CD14-positive monocyte (primary cell): ENCODE data around the gene BAZ1A. TPM values are rescaled to one million over a fixed set of nuclear protein-coding genes. Genes with fewer than 3 reads are reported as not detected.

ENCODE experiments used
- DNase-seq, 3 donors: peaks; one replicate each; pipeline ENCODE4 v3.0.0-alpha.2; 2011 to 2022
- H2AFZ ChIP-seq: 2 replicates; pipeline ENCODE4 v1.6.0; 2012; ENCODE audit warnings: mild to moderate bottlenecking, low read depth, low read length, inconsistent platforms; ENCODE audit not compliant: insufficient read depth, poor library complexity, severe bottlenecking
- H3K27ac ChIP-seq, 2 donors: 1 replicate in 1 of 2; 2 replicates in 1 of 2; pipeline ENCODE4 v1.5.1; 2012 to 2013; ENCODE audit warnings: low read length in 2 of 2, control low read depth in 1 of 2, inconsistent platforms in 1 of 2, low read depth in 1 of 2, mild to moderate bottlenecking in 1 of 2
- H3K27me3 ChIP-seq, 2 donors: one replicate each; pipeline versions ENCODE4 v1.6.0 to v1.6.1; 2011 to 2013; ENCODE audit warnings: low read length in 2 of 2; ENCODE audit not compliant: control insufficient read depth in 2 of 2, insufficient read depth in 2 of 2
- H3K36me3 ChIP-seq, 2 donors: replicated peaks in 1 of 2; 1 replicate in 1 of 2; 2 replicates in 1 of 2; pipeline versions ENCODE4 v1.5.1 to v1.6.1; 2012 to 2013; ENCODE audit warnings: low read length in 2 of 2, control low read depth in 1 of 2, inconsistent platforms in 1 of 2, mild to moderate bottlenecking in 1 of 2; ENCODE audit not compliant: insufficient read depth in 2 of 2, control insufficient read depth in 1 of 2
- H3K4me1 ChIP-seq, 2 donors: 1 replicate in 1 of 2; 2 replicates in 1 of 2; pipeline versions ENCODE4 v1.5.1 to v1.6.1; 2012 to 2013; ENCODE audit warnings: low read length in 2 of 2, control low read depth in 1 of 2, inconsistent platforms in 1 of 2, mild to moderate bottlenecking in 1 of 2, moderate library complexity in 1 of 2; ENCODE audit not compliant: insufficient read depth in 2 of 2, control insufficient read depth in 1 of 2
- H3K4me2 ChIP-seq: replicated peaks from 2 replicates; pipeline ENCODE3; 2012; ENCODE audit warnings: low read length, moderate library complexity, mild to moderate bottlenecking; ENCODE audit not compliant: poor library complexity, severe bottlenecking; ENCODE audit errors: extremely low read depth
- H3K4me3 ChIP-seq, 3 experiments: fragments of 200-600 bp in 1 of 3; sonication (generic) in 1 of 3; replicated peaks in 1 of 3; 1 replicate in 2 of 3; 2 replicates in 1 of 3; pipeline ENCODE4 v1.5.1; 2011 to 2013; ENCODE audit warnings: low read length in 3 of 3, mild to moderate bottlenecking in 3 of 3, control low read depth in 2 of 3, low read depth in 2 of 3, inconsistent platforms in 1 of 3, moderate library complexity in 1 of 3
- H3K79me2 ChIP-seq: 2 replicates; pipeline ENCODE4 v1.6.0; 2012; ENCODE audit warnings: mild to moderate bottlenecking, control low read depth, inconsistent platforms, low read length, moderate library complexity; ENCODE audit not compliant: insufficient read depth
- H3K9ac ChIP-seq: 2 replicates; pipeline ENCODE4 v1.6.0; 2017; ENCODE audit warnings: low read length, mild to moderate bottlenecking; ENCODE audit not compliant: insufficient read depth, poor library complexity, severe bottlenecking
- H3K9me3 ChIP-seq, 2 donors: replicated peaks in 1 of 2; 1 replicate in 1 of 2; 2 replicates in 1 of 2; pipeline versions ENCODE4 v1.5.1 to v1.6.1; 2012 to 2013; ENCODE audit warnings: low read length in 2 of 2, control low read depth in 1 of 2; ENCODE audit not compliant: control insufficient read depth in 1 of 2, insufficient read depth in 1 of 2
- H4K20me1 ChIP-seq: 2 replicates; pipeline ENCODE4 v1.6.0; 2012; ENCODE audit warnings: mild to moderate bottlenecking, low read length, control low read depth, moderate library complexity; ENCODE audit not compliant: insufficient read depth
- H3K27ac Mint-ChIP-seq, 7 donors: one replicate each; pipeline ENCODE4 v1.8.0; 2020; ENCODE audit warnings: mild to moderate bottlenecking in 7 of 7, mixed read lengths in 7 of 7, moderate library complexity in 6 of 7, inconsistent platforms in 2 of 7
- H3K27me3 Mint-ChIP-seq, 3 donors: one replicate each; pipeline ENCODE4 v1.8.0; 2021 to 2022; ENCODE audit warnings: low read depth in 3 of 3, mild to moderate bottlenecking in 3 of 3, mixed read lengths in 3 of 3, moderate library complexity in 3 of 3, inconsistent platforms in 1 of 3
- H3K36me3 Mint-ChIP-seq, 2 donors: one replicate each; pipeline ENCODE4 v1.8.0; 2020; ENCODE audit warnings: mixed read lengths in 2 of 2, inconsistent platforms in 1 of 2, mild to moderate bottlenecking in 1 of 2
- H3K4me1 Mint-ChIP-seq: one replicate; pipeline ENCODE4 v1.8.0; 2020; ENCODE audit warnings: mild to moderate bottlenecking, mixed read lengths
- H3K4me3 Mint-ChIP-seq, 2 donors: one replicate each; pipeline ENCODE4 v1.8.0; 2020; ENCODE audit warnings: mild to moderate bottlenecking in 2 of 2, mixed read lengths in 2 of 2, moderate library complexity in 1 of 2
- H3K9me3 Mint-ChIP-seq, 7 donors: one replicate each; pipeline ENCODE4 v1.8.0; 2020 to 2022; ENCODE audit warnings: mixed read lengths in 7 of 7, mild to moderate bottlenecking in 6 of 7, moderate library complexity in 6 of 7, inconsistent platforms in 2 of 7
- CTCF ChIP-seq: fragments of 200-600 bp; IDR thresholded peaks from one replicate; pipeline ENCODE4 v1.8.0; 2022; ENCODE audit warnings: antibody characterized with exemption, mild to moderate bottlenecking
- WGBS: methylation state at CpG from one replicate; pipeline ENCODE4 v1.1.5; 2013; ENCODE audit warnings: missing lambda C conversion rate; ENCODE audit not compliant: insufficient coverage; 5-methylcytosine and 5-hydroxymethylcytosine counted together
- intact Hi-C, 2 donors: fragments of 100-400 bp; cut with micrococcal nuclease; formaldehyde crosslinking; loops; one replicate each; pipeline versions ENCODE4 v1.15.0 to v1.15.1; 2023
- polyA plus RNA-seq, 3 donors: library from polyadenylated mRNA; depleted of rRNA in 1 of 3; unstranded in 2 of 3; stranded (reverse) in 1 of 3; fragments of 300-500 nt in 2 of 3; fragments of >200 nt in 1 of 3; fragmentation: Illumina TruSeq in 2 of 3; gene quantifications; 1 replicate in 2 of 3; 2 replicates in 1 of 3; pipeline ENCODE4 v1.2.3, GENCODE V29; 2012 to 2021

BAZ1A gene
- polyA plus RNA-seq, 3 donors, result 7.3 to 25.5 (median 12.7) TPM

- no peak for DNase-seq
These were observed 98.5 kb downstream of the BAZ1A start for GRCh38 chr14:34776611-34777010.

GRCh38 chr14:34775922-34776321 lies 99.2 kb downstream of the BAZ1A start:
- Histone ChIP-seq H3K4me2 (no peak overlapping the region), H3K79me2 (peaks cover 3% of the 10 kb centered on the region), H3K4me1 (no peaks in the 10 kb centered on the region), H3K4me3 (no peak overlapping the region), H4K20me1 (peaks cover 42% of the 10 kb centered on the region), H3K9ac (no peak overlapping the region), H3K27me3 (no peaks in the 10 kb centered on the region), H2AFZ (no peak overlapping the region), H3K36me3 (peaks cover 90 to 99% of the 10 kb centered on the region in 2 donors), H3K9me3 (no peaks in the 10 kb centered on the region), H3K27ac (peak overlapping the region in 1 of 2 donors; percentile 26)
- WGBS, result 100% methylated on average over 3 of the region's 4 CpGs
- peaks cover 66 to 92% of the 10 kb centered on the region in 2 donors for H3K36me3 Mint-ChIP-seq
- H3K9me3 Mint-ChIP-seq, result no peaks in the 10 kb centered on the region
- no peak for DNase-seq
- no peak overlapping the region for H3K27ac Mint-ChIP-seq
- H3K27me3 Mint-ChIP-seq, result no peaks in the 10 kb centered on the region
- intact Hi-C loops, result no loop called here
- H3K4me1 Mint-ChIP-seq, result no peaks in the 10 kb centered on the region
- no peak for TF ChIP-seq CTCF
- H3K4me3 Mint-ChIP-seq, result no peak overlapping the region

More at GRCh38 chr14:34776611-34777010, 98.5 kb downstream of the BAZ1A start:
- Mint-ChIP-seq H3K4me1 (peaks cover 1% of the 10 kb centered on the region), H3K27me3 (no peaks in the 10 kb centered on the region), H3K4me3 (no peak overlapping the region), H3K9me3 (no peaks in the 10 kb centered on the region), H3K36me3 (peaks cover 67 to 90% of the 10 kb centered on the region in 2 donors), H3K27ac (peak overlapping the region in 1 of 7 donors; percentile 23)
- WGBS, result no CpG with 5 or more reads among the region's 1 CpG
- Histone ChIP-seq H3K9me3 (no peaks in the 10 kb centered on the region), H4K20me1 (peaks cover 45% of the 10 kb centered on the region), H3K27ac (peak overlapping the region in 1 of 2 donors; percentile 26), H3K36me3 (peaks cover 91 to 99% of the 10 kb centered on the region in 2 donors), H3K4me1 (no peaks in the 10 kb centered on the region), H2AFZ (no peak overlapping the region), H3K27me3 (no peaks in the 10 kb centered on the region), H3K4me2 (no peak overlapping the region), H3K4me3 (no peak overlapping the region), H3K79me2 (peaks cover 3% of the 10 kb centered on the region), H3K9ac (no peak overlapping the region)
- intact Hi-C loops, result no loop called here
- TF ChIP-seq CTCF, result no peak
